ENCODE results near the gene SETDB1.
"Not testable (repeated sequence)": the region's sequence is repeated elsewhere in the genome, so short reads cannot be mapped to it uniquely, and the experiment has no call there.

The SETDB1 gene

GRCh38 chr1:150926097-150926741 is at the start of gene SETDB1:
SETDB1 (plus strand) TSS chr1:150926363; CDS start chr1:150927715, 1,352 bp downstream.
- DNase-seq, result peak; percentile 94

- DNase-seq, result not testable (repeated sequence)
Observed at GRCh38 chr1:150878931-150879330, 47.2 kb upstream of the SETDB1 start.

GRCh38 chr1:150881331-150882070 is 44.7 kb upstream of the SETDB1 start:
- no peak for DNase-seq

GRCh38 chr1:150883121-150883520 is 43.0 kb upstream of the SETDB1 start:
- not testable (repeated sequence) for DNase-seq

- DNase-seq, result no peak
Observed at GRCh38 chr1:150887018-150887417, 39.1 kb upstream of the SETDB1 start, which contains the start of gene CTXND2. CTXND2 (plus strand) TSS chr1:150887136; CDS start chr1:150912315, 25,179 bp downstream.

GRCh38 chr1:150888727-150889126 is 37.4 kb upstream of the SETDB1 start:
- DNase-seq, result no peak

GRCh38 chr1:150890033-150890416 is 36.1 kb upstream of the SETDB1 start:
- no peak for DNase-seq

GRCh38 chr1:150893336-150893913 is 32.7 kb upstream of the SETDB1 start:
- no peak for DNase-seq

- no peak for DNase-seq
Observed at GRCh38 chr1:150895618-150896017, 30.5 kb upstream of the SETDB1 start.

GRCh38 chr1:150899795-150900194 is 26.4 kb upstream of the SETDB1 start:
- DNase-seq, result not testable (repeated sequence)

- DNase-seq, result no peak
Observed at GRCh38 chr1:150902346-150902745, 23.8 kb upstream of the SETDB1 start.

GRCh38 chr1:150902751-150903150 is 23.4 kb upstream of the SETDB1 start:
- DNase-seq, result no peak

GRCh38 chr1:150905301-150905700 is 20.9 kb upstream of the SETDB1 start:
- DNase-seq, result no peak

GRCh38 chr1:150906329-150906728 is 19.8 kb upstream of the SETDB1 start:
- no peak for DNase-seq

- DNase-seq, result no peak
Observed at GRCh38 chr1:150906813-150907212, 19.4 kb upstream of the SETDB1 start.

- DNase-seq, result no peak
Observed at GRCh38 chr1:150909585-150910180, 16.5 kb upstream of the SETDB1 start.

- no peak for DNase-seq
Observed at GRCh38 chr1:150912623-150913022, 13.5 kb upstream of the SETDB1 start.

GRCh38 chr1:150917387-150917786 is 8.8 kb upstream of the SETDB1 start:
- DNase-seq, result no peak

- peak; percentile 75 for DNase-seq
Observed at GRCh38 chr1:150922519-150922975, 3.6 kb upstream of the SETDB1 start.

GRCh38 chr1:150925080-150925479 is 1.1 kb upstream of the SETDB1 start:
- DNase-seq, result no peak

GRCh38 chr1:150927624-150928023 is 1.5 kb downstream of the SETDB1 start:
- DNase-seq, result no peak

- no peak for DNase-seq
Observed at GRCh38 chr1:150928286-150928685, 2.1 kb downstream of the SETDB1 start.

GRCh38 chr1:150928775-150929174 is 2.6 kb downstream of the SETDB1 start:
- DNase-seq, result not testable (repeated sequence)

Data from activated CD8-positive, alpha-beta memory T cell treated with anti-CD3 and anti-CD28 coated beads, Interleukin-2, amount 50 U/mL, for 48 hours (primary cell).